GM15510 (cell line): ENCODE results near the gene CELF2.

Experiments
- POLR2A ChIP-seq: IDR thresholded peaks from 3 replicates; pipeline ENCODE4 v1.6.1; 2011; ENCODE audit warnings: borderline replicate concordance; ENCODE audit not compliant: insufficient read length; ENCODE audit errors: extremely low read depth

Gene CELF2

DNA sequence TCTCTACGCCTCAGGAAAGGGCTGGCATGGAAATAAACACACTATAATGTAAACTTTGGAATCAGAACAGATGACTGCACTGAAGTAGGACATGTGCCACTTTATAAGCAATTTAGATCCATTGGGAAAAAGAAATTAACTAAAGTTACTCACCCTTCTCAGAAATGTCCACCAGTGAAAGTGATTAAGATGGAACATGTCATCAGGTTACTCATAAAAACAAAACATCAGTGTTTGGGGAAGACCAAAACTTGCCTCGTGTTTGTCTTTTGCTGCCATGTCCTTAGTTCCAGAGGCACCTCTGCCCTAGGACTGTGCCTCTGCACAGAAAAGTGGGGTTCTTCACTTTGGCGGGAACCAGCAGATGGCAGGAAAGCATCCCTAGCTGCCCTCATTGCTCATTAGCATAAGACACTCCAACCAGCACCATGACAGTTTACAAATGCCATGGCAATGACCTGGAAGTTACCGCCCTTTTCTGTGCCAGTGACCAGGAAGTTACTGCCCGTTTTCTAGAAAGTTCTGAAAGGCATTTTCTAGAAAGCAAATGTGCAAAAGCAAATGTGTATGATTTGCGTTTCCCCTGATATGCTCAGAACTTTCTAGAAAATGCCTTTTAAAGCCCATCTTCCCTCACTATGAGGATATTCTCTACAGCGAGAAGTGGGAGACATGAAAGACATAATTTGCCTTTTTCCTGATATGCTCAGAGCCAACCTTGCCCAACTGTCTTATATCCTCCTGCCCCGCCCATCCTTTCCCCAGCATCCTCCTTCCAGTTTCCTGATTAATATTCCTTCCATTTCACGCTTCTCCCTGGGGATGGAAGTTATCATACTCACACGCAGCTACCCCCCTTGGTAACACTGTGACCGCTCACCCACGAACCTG is 335.6 kb downstream of the CELF2 start:
- no peak for TF ChIP-seq POLR2A

DNA sequence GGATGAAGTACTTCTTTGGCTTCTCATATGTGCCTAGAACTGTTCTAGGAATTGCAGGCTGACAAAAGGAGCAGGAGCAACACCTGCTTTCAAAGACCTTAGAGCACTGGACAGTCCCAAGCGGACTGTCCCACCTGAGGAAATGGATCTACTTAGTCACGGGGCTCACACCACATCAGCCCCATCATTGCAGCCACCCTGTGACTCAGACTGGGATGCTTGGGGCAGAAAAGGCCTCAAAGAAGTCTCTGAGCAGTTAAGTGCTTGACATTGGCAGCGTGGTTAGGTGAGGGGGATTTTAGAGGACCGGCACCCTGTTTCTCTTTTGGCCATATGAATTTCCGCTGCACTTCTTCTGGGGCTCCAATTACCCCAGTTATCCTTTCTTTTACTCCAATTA is 337.2 kb downstream of the CELF2 start:
- no peak for TF ChIP-seq POLR2A

DNA sequence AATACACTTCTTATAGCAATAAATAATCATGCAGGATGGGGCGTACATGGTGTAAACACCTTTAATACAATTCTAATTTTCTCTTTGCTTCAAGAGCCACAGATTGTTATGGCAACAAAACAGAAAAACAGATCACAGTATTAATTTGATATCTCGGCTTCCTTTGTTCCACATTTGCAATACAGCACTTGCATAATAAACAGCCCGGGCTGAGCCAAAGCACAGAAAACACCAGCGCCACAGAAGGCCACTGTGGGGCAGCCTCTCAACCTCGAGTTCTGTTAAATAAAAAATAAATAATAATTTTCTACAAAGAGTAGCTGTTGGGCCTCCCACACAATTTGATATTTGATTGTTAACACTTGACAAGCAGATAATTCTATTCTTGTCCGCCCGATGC is 337.9 kb downstream of the CELF2 start:
- no peak for TF ChIP-seq POLR2A

DNA sequence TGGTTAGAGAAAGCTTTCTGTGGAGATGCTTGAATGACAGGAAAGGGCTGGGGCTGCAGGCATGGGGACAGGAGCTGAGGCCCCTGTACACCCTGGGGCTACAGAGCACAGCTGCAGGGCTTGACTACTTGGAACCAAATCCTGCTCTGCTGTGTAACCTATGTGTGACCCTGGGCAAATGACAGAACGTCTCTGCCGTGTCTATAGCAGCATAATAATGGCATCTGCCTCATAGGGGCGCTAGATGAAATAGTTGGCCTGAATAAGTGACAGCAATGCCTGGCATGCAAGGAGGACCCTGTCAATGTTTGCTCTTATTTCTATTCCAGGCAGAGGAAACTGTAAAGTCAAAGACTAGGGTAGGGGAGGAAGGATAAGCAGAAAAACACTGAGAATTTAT is 339.8 kb downstream of the CELF2 start:
- no peak for TF ChIP-seq POLR2A

DNA sequence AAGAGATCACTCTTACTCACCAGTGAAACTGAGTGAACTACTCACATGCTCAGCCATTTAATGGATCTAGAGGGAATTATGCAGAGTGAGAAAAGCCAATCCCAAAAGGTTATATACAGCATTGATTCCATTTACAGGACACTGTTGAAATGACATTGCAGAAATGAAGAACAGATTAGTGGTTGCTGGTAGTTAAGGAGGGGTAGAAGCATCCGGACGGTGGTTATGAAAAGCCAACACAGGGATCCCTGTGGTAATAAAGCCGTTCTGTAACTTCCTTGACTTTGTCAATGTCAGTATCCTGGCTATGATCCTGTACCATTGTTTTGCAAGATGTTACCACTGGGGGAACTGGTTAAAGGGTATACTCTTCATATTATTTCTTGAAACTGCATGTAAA is 340.3 kb downstream of the CELF2 start:
- no peak for TF ChIP-seq POLR2A

DNA sequence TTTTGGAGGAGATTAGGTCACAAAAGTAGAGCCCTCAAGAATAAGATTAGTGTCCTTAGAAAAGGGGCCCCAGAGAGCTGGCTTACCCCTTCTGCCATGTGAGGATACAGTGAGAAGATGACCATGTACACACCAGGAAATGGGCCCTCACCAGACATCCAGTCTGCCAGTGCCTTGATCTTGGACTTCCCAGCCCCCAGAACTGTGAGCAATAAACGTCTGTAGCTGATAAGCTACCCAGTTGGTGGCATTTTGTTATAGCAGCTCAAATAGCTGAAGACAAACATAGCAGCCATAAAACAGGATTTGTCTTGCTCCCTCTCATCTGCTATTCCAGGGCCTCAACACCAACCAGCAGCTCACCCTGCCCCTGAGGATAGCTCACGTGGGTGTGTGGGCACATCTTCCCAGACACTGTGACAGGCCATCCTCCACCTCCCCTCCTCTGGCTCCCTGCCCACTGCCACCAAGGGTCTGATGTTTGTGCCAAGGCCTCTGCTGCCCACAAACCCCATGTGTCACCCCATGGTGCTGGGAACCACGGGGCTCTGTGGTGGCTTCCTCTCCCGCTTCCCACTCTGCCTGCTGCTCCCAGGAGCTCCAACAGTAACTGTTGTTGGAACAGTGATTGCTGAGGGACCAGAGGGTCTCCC is 341.4 kb downstream of the CELF2 start:
- TF ChIP-seq POLR2A: no peak

DNA sequence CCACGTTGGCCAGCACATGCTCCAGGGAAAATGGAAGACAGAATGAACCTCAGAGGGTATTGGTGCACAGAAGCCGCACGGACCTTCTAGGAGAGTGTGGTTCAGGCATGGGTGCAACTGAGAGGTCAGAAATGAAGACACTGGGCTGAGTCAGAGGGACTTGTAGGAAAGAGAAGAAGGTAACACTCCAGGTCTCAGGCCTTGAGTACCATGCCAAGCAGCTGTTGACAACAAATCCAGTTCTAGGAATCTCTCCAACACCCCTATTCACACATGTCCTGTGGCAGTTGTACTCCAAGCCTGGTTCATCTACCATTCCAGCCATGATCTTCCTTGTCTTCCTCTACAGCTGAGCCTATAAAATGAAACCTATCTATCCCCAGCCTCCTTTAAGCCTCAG is 342.2 kb downstream of the CELF2 start:
- no peak for TF ChIP-seq POLR2A

DNA sequence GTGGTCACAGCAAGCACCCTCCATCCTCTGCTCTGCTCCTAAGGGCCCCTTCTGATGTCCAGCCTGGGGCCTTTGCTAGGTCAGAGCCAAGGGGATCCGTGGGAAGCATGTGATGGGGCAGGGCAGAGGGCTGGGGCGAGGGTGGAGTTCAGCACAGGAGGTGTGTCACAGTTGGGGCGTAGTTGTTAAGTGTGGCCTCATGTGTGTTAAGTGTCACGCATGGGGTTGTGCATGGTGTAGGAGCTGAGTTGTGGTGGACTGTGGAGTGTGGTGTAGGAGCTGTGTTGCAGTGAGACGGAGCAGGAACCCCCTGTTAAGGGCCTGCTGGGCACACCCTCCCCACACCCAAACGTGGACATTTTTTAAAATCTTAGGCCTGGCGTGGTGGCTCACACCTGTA is 345.8 kb downstream of the CELF2 start:
- no peak for TF ChIP-seq POLR2A

DNA sequence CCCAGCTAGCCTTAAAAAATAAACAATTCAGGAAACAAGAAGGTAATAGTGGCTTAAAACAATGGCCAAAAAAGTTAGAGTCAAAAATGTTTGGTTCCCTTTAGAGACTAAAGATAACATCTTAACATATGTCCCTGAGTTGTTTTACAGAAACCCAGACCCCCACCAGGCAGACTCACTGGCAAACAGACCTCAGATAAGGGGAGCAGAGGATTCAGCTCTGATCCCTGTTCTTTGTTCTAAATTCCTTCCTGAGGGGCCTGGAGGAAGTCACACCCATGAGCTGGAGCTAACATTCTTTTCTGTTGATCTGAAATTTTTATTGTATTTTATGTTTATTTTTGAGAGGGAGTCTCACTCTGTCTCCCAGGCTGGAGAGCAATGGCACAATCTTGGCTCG is 346.6 kb downstream of the CELF2 start:
- TF ChIP-seq POLR2A: no peak

DNA sequence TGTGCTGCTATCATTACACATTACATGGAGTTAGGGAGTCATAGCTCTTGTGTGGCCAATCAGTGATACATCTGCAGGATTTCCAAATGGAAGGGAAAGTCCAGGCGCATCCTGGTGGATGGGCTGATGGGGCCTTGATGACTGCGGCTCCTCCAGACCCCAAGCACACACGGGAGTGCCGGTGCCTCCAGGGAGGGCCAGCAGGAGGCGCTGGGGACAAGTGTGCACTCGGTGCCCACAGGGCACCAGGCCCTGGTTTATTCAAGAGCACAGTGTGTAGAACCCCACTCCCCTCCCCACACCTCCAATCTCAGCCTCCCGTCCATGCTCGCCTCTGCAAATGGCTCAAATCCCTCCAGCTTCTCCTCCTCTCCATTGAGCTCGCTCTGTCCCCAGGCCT is 349.8 kb downstream of the CELF2 start:
- no peak for TF ChIP-seq POLR2A

DNA sequence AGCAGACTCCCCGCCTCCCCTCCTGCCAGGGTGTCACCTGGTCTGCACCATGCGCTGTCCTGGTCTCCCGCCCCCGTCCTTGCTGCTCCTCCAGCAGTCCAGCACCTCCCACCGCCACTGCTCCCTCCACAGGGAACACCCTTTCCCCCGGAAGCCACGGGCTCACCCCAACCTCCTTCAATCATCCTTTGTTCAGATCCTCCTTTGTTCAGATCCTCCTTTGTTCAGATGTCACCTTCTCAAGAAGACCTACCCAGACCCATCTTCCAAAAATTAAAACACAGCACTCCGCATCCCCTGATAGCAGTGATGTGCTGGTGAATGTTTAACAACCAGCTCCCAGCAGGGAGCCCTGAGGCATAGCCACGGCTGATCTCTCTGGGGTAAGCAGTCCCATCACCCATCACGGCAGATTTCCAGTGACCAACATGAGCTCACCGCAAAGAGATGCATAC is 356.1 kb downstream of the CELF2 start:
- TF ChIP-seq POLR2A: no peak

DNA sequence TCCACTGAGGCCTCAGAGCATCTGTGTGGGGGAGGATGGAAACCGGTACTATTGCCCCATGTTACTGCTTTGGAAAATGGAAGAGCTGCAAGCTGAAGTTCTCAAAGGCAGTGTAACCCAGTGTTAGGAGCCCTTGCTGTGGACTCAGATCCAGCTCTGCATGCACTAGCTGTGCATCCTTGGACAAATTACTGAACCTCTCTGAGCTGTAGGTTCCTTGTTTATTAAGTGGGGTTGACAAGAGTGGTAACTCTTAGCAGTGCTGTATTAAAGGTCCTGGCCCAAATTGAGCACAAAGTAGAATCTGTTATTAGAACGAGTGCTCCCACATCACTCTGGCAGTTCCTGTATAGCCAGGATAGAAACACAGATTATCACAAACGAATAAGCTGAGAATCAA is 359.6 kb downstream of the CELF2 start:
- TF ChIP-seq POLR2A: no peak

DNA sequence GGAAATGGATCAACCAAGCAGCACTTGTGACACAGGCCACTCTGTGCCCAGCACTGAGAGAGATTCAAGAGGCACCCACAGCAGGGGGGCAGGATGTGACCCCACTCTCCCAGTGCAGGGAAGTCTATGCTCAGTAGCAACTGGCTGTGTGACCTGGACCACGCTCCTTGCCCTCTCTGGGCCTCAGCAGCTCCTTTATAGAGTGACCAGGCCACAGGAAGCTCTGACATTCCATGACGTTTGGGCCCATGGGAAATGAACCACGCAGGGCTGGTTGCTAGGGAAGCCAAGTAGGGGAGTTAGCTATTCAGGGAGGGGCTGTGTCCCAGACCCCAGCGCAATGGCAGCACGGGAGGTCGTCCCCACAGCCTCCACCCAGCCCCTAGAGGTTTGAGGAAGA is 361.2 kb downstream of the CELF2 start:
- TF ChIP-seq POLR2A: no peak

DNA sequence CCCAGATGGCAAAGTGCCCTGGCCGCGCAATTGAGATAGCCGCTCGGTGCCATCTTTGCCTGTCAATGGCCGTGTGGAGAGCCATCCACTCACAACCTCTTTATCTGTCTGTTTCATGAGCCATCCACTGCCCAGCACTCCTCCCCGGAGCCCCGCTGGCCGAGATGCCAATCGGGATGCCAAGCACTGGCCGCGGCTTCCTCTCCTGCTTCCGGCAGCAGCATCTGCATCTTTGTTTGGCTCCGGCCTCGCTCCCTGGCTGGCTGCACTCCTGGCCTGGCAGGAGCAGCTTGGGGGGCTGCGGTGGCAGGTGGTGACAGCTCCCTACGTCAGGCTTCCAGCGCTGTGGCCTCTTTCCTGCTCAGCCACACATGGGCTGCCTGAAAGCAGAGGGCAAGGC is 362.1 kb downstream of the CELF2 start:
- TF ChIP-seq POLR2A: no peak

DNA sequence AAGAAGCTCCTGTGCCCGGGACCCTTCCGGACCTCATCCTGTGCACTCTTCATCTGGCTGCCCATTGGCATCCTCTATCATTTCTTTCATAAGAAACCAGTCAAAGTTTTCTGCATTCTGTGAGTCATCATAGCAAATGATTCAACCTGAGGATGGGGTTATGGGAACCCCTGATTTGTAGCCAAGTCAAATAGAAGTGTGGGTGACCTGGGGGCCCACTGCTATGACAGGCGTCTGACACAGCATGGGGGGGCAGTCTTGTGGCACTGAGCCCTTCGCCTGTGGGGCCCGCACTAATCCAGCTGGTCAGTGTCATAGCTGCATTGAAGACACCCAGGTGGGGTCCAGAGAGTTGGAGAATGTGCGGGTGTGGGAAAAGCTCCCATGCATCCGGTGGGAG is 363.4 kb downstream of the CELF2 start:
- TF ChIP-seq POLR2A: no peak

DNA sequence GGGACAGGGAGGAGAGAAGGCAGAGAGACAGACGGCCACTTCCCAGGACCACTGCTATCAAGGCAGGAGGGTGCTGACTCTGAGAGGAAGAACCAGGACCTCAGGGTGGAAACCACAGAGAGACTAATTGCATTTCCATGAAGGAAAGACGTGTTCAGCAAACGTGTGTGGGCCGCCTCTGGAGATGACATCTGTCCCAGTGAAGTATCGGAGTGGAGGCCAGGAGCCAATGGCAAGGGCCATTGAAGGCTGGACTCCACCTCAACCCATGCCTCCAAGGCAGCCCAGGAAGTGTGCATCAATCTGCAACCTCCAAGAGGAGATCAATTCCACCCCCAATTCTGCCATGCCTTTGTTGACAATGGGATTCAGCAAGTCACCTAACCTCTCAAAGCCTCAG is 363.8 kb downstream of the CELF2 start:
- no peak for TF ChIP-seq POLR2A
